ENCODE results near the gene TRIM48.
"Not testable (repeated sequence)": the region's sequence is repeated elsewhere in the genome, so short reads cannot be mapped to it uniquely, and the experiment has no call there.

The TRIM48 gene, protein sequence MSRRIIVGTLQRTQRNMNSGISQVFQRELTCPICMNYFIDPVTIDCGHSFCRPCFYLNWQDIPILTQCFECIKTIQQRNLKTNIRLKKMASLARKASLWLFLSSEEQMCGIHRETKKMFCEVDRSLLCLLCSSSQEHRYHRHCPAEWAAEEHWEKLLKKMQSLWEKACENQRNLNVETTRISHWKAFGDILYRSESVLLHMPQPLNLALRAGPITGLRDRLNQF

DNA sequence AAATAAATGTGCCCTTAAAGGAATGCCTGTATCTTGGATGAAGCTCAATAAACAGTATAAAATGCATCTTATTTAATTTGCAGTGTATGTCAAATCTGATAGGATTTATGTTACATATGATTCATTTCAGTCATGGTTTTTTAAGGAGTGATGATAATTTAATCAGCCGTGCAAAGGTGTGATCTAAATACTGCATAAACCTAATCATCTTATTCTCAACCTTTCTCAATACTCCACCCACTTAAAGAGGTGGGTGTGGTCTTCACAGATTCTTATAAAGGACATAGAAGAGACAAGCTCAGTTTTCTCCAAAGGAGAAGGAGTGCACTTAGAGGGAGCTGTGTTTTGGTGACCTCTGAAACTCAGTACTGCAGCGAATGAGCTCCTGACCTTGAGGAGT lies at the start of gene TRIM48:
Gene TRIM48 (plus strand): TSS at position 301 of the 400 bp plus-strand sequence. CDS start 113 bp downstream, outside the sequence.
- DNase-seq: not testable (repeated sequence)

DNA sequence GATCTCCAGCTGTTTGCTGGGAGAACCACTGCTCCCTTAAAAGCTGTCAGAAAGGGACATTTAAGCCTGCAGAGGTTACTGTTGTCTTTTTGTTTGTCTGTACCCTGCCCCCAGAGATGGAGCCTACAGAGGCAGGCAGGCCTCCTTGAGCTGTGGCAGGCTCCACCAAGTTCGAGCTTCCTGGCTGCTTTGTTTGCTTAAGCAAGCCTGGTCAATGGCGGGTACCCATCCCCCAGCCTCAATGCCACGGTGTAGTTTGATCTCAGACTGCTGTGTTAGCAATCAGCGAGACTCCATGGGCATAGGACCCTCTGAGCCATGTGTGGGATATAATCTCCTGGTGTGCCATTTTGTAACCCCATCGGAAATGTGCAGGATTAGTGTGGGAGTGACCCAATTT lies 23.6 kb upstream of the TRIM48 start:
- not testable (repeated sequence) for DNase-seq

DNA sequence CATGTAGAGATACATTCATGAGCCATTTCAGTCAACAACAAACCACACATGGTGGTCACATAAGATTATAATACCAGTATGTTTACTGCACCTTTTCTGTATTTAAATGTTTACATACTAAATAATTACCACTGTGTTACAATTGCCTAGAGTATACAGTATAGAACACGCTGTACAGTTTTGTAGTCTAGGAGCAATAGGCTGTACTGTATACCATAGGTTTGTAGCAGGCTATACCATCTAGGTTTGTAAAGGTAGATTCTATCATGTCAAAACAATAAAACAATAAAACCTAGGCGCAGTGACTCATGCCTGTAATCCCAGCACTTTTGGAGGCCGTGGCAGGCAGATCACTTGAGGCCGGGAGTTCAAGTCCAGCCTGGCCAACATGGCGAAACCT lies 1.1 kb downstream of the TRIM48 start:
- no peak for DNase-seq
